Endothelial cell of umbilical vein (primary cell): ENCODE measurements around the gene ZNF92. TPM values are rescaled to one million over a fixed set of nuclear protein-coding genes. Genes with fewer than 3 reads are reported as not detected.
"Not testable (repeated sequence)": the region's sequence is repeated elsewhere in the genome, so short reads cannot be mapped to it uniquely, and the experiment has no call there.

Experiments used
- BruUV-seq: library from RNA; stranded (reverse); fragments of 400-500 nt; replicated peaks from 2 replicates; lab custom pipeline; 2021; lab: Mats Ljungman, UMichigan
- CTCF ChIA-PET: fragments of 300-600, 350-600 bp; sonication (Branson Sonifier 250); formaldehyde crosslinking; loops from one replicate; lab custom pipeline; 2021; ENCODE audit warnings: antibody characterized with exemption, inconsistent platforms; lab: Charles Lee
- POLR2A ChIA-PET: fragments of 300-600, 350-600 bp; sonication (Branson Sonifier 250); formaldehyde crosslinking; loops from one replicate; lab custom pipeline; 2021; ENCODE audit warnings: antibody characterized with exemption, inconsistent platforms; lab: Charles Lee
- DNase-seq: peaks from one replicate; pipeline ENCODE4 v3.0.0-alpha.2; 2011; ENCODE audit warnings: low read depth, low spot score
- FAIRE-seq: peaks from 2 replicates; lab custom pipeline; 2011; peaks lifted over from hg19 to GRCh38; lab: Jason Lieb, UNC
- H2AFZ ChIP-seq: 2 replicates; pipeline ENCODE4 v1.6.0; 2012; ENCODE audit warnings: low read depth, low read length, control low read depth, inconsistent platforms
- H3K27ac ChIP-seq: 2 replicates; pipeline ENCODE4 v1.5.1; 2011; ENCODE audit warnings: low read depth, mild to moderate bottlenecking, control low read depth, low read length, moderate library complexity; ENCODE audit not compliant: insufficient read depth
- H3K27me3 ChIP-seq, 2 experiments: 2 replicates each; pipeline versions ENCODE4 v1.6.0 to v1.6.1; 2011; ENCODE audit warnings: low read length in 2 of 2, mixed read lengths in 1 of 2; ENCODE audit not compliant: control insufficient read depth in 2 of 2, insufficient read depth in 2 of 2
- H3K36me3 ChIP-seq, 2 experiments: 2 replicates in 1 of 2; 3 replicates in 1 of 2; pipeline ENCODE4 v1.5.1; 2011; ENCODE audit warnings: low read length in 2 of 2, mild to moderate bottlenecking in 1 of 2, moderate library complexity in 1 of 2; ENCODE audit not compliant: control insufficient read depth in 2 of 2, insufficient read depth in 2 of 2; ENCODE audit errors: extremely low read depth in 1 of 2
- H3K4me1 ChIP-seq: 3 replicates; pipeline ENCODE4 v1.5.1; 2011; ENCODE audit warnings: mild to moderate bottlenecking, low read length; ENCODE audit not compliant: control insufficient read depth, insufficient read depth; ENCODE audit errors: extremely low read depth
- H3K4me2 ChIP-seq: 2 replicates; pipeline ENCODE4 v1.6.1; 2011; ENCODE audit warnings: low read length, control low read depth, mixed read lengths; ENCODE audit not compliant: insufficient read depth
- H3K4me3 ChIP-seq, 3 experiments: fragments of 200-600 bp in 1 of 3; sonication (generic), shearing (Covaris generic) in 1 of 3; replicated peaks in 1 of 3; 2 replicates each; pipeline ENCODE4 v1.5.1; 2011 to 2016; ENCODE audit warnings: control low read depth in 3 of 3, low read length in 3 of 3, mild to moderate bottlenecking in 2 of 3, inconsistent platforms in 1 of 3, low read depth in 1 of 3, moderate library complexity in 1 of 3; ENCODE audit not compliant: insufficient read depth in 1 of 3
- H3K79me2 ChIP-seq: 2 replicates; pipeline ENCODE4 v1.6.0; 2012; ENCODE audit warnings: low read length, inconsistent platforms; ENCODE audit not compliant: control insufficient read depth, insufficient read depth
- H3K9ac ChIP-seq: replicated peaks from 2 replicates; pipeline ENCODE3; 2011; ENCODE audit warnings: low read length, control low read depth; ENCODE audit not compliant: insufficient read depth; ENCODE audit errors: extremely low read depth
- H3K9me1 ChIP-seq: replicated peaks from 3 replicates; pipeline ENCODE4 v1.6.0; 2011; ENCODE audit warnings: mild to moderate bottlenecking, low read length; ENCODE audit not compliant: control insufficient read depth, insufficient read depth; ENCODE audit errors: extremely low read depth
- H3K9me3 ChIP-seq: replicated peaks from 2 replicates; pipeline ENCODE4 v1.5.1; 2012; ENCODE audit warnings: low read length, inconsistent platforms; ENCODE audit not compliant: control insufficient read depth, insufficient read depth
- H4K20me1 ChIP-seq: replicated peaks from 2 replicates; pipeline ENCODE3; 2011; ENCODE audit warnings: mild to moderate bottlenecking, low read length; ENCODE audit not compliant: control insufficient read depth, insufficient read depth; ENCODE audit errors: extremely low read depth
- CTCF ChIP-seq, 2 donors: IDR thresholded peaks; 1 replicate in 1 of 2; 2 replicates in 1 of 2; pipeline ENCODE4 v1.5.1; 2011; ENCODE audit warnings: low read length in 2 of 2, mild to moderate bottlenecking in 2 of 2, moderate library complexity in 2 of 2, control low read depth in 1 of 2, inconsistent platforms in 1 of 2, low read depth in 1 of 2; ENCODE audit not compliant: insufficient read depth in 1 of 2; ENCODE audit errors: extremely low read depth in 1 of 2
- GATA2 ChIP-seq: IDR thresholded peaks from 2 replicates; pipeline ENCODE4 v1.7.0; 2011; ENCODE audit warnings: low read depth, mild to moderate bottlenecking, moderate library complexity, mixed read lengths, low read length; ENCODE audit not compliant: insufficient read length, insufficient read depth
- JUN ChIP-seq: IDR thresholded peaks from 2 replicates; pipeline ENCODE4 v1.6.1; 2011; ENCODE audit warnings: borderline replicate concordance, low read depth; ENCODE audit not compliant: insufficient read length, insufficient read depth
- MYC ChIP-seq: IDR thresholded peaks from one replicate; pipeline ENCODE4 v1.6.1; 2011; ENCODE audit warnings: mild to moderate bottlenecking, low read depth, low read length
- POLR2A ChIP-seq: IDR thresholded peaks from 2 replicates; pipeline ENCODE4 v1.6.1; 2012; ENCODE audit warnings: low read depth, mild to moderate bottlenecking, control low read depth, low read length
- dilution Hi-C: fragments of 300-500 bp; cut with MboI; formaldehyde crosslinking; loops from one replicate; pipeline ENCODE4 v1.15.0; 2019; ENCODE audit warnings: low sequenced_read_pairs; ENCODE audit not compliant: extremely low pct_ligation_motif_present
- intact Hi-C: fragments of 100-400 bp; cut with micrococcal nuclease; formaldehyde crosslinking; loops from one replicate; pipeline ENCODE4 v1.10.0; 2022
- polyA plus RNA-seq, 4 experiments: library from polyadenylated mRNA; depleted of rRNA in 3 of 4; stranded (reverse) in 3 of 4; unstranded in 1 of 4; fragments of >200 nt; gene quantifications; 2 replicates each; pipeline versions ENCODE4 v1.2.1 to v1.2.3, GENCODE V29; 2011 to 2012; ENCODE audit warnings: missing spikeins in 1 of 4
- total RNA-seq: library from RNA; stranded (reverse); gene quantifications from 2 replicates; pipeline ENCODE4 v1.2.3, GENCODE V29; 2021

The ZNF92 gene
- total and polyA plus RNA-seq, 2 donors (not counting 3 experiments of a cell fraction or from before 2014, with no cell fraction given), result 0.90 to 8.9 TPM

DNA sequence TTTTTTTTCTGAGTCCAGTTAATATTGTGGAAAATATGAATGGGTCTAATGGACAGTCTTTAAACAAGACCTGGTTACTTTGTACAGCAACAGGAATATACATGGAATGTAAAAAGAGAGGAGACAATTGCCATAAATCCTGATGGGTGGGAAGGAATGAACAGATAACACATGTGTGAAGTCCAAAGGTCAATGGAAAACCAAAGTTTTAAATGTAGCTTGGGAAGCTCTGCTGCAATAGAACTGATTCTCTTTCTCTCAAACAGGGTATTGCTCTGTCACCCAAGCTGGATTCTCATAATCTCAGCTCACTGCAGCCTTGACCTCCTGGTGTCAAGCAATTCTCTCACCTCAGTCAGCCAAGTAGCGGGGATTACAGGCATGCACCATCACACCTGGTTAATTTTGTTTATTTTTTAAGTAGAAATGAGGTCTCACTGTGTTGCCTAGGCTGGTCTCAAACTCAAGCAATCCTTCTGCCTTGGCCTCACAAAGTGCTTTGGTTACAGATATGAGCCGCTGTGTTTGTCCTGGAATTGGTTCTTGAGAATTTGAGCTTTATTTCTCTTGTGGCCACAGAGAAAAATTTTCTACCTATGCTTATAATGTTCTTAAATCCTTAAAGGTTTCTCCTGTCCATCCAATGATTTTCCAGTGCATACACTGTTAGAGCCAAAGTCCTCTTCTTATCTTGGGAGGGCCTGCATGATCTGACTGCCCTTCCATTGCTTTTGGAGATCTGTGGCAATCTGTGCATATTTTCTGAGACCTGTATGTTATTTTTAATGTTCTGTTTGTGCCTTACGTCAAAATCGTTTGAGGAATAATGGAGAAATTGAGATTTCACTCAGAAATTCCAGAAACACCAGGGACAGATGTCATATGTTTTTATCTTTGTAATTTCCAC, 30.7 kb upstream of the ZNF92 start:
- no peaks in the 10 kb centered on the region for H3K79me2 ChIP-seq
- no peak overlapping the region for H2AFZ ChIP-seq
- FAIRE-seq, result no peak
- H3K4me3 ChIP-seq, result no peak overlapping the region
- intact Hi-C loops (no loop called here), dilution Hi-C loops (no loop called here)
- H4K20me1 ChIP-seq, result no peaks in the 10 kb centered on the region
- H3K9me1 ChIP-seq, result no peaks in the 10 kb centered on the region
- H3K9ac ChIP-seq, result no peak overlapping the region
- TF ChIP-seq MYC, result no peak
- TF ChIP-seq JUN, result no peak
- TF ChIP-seq POLR2A, result no peak
- TF ChIP-seq CTCF (IDR thresholded peaks at IDR 0.05; ENCODE audit: extremely low read depth in 1 of 2, insufficient read depth in 1 of 2, low read depth in 1 of 2, low read length in 2 of 2), result no peak
- TF ChIP-seq GATA2, result no peak
- CTCF ChIA-PET, result no interaction called here
- no peak overlapping the region for H3K4me2 ChIP-seq
- no peaks in the 10 kb centered on the region for H3K4me1 ChIP-seq
- H3K27me3 ChIP-seq, result no peaks in the 10 kb centered on the region
- no TSS peak for BruUV-seq
- DNase-seq, result no peak
- POLR2A ChIA-PET, result no interaction called here
- H3K27ac ChIP-seq, result no peak overlapping the region
- no peaks in the 10 kb centered on the region for H3K9me3 ChIP-seq
- no peaks in the 10 kb centered on the region for H3K36me3 ChIP-seq

GRCh38 chr7:65344541-65344940, 29.1 kb upstream of the ZNF92 start:
- BruUV-seq, H4K20me1 ChIP-seq, FAIRE-seq, POLR2A ChIA-PET, H3K4me1 ChIP-seq, H3K9me3 ChIP-seq, H3K27me3 ChIP-seq, H3K27ac ChIP-seq, H3K79me2 ChIP-seq, H3K9me1 ChIP-seq, dilution Hi-C loops, H3K4me3 ChIP-seq, intact Hi-C loops, H2AFZ ChIP-seq, CTCF ChIA-PET, DNase-seq, H3K9ac ChIP-seq, H3K4me2 ChIP-seq, H3K36me3 ChIP-seq: not testable (repeated sequence)
